NT2/D1 (cell line): Measurements from ENCODE around the gene GTF2B.
"Not testable (repeated sequence)": the region's sequence is repeated elsewhere in the genome, so short reads cannot be mapped to it uniquely, and the experiment has no call there.

Experiments
- DNase-seq: peaks from one replicate; pipeline ENCODE4 v3.0.0-alpha.2; 2011; ENCODE audit warnings: low read depth, low spot score
- H3K27me3 ChIP-seq: 2 replicates; pipeline ENCODE4 v1.6.0; 2011; ENCODE audit warnings: mild to moderate bottlenecking; ENCODE audit not compliant: insufficient read length, insufficient read depth
- H3K36me3 ChIP-seq: 2 replicates; pipeline ENCODE4 v1.6.1; 2011; ENCODE audit warnings: mild to moderate bottlenecking, low read length, mixed read lengths; ENCODE audit not compliant: insufficient read depth, insufficient read length
- H3K4me1 ChIP-seq: 2 replicates; pipeline ENCODE4 v1.5.1; 2011; ENCODE audit not compliant: insufficient read depth, insufficient read length
- H3K4me3 ChIP-seq: 2 replicates; pipeline ENCODE4 v1.5.1; 2011; ENCODE audit warnings: low read depth; ENCODE audit not compliant: insufficient read length
- H3K9ac ChIP-seq: 2 replicates; pipeline ENCODE4 v1.6.0; 2011; ENCODE audit warnings: low read depth; ENCODE audit not compliant: insufficient read length
- H3K9me3 ChIP-seq: 2 replicates; pipeline ENCODE4 v1.5.1; 2011; ENCODE audit warnings: mild to moderate bottlenecking, low read length; ENCODE audit not compliant: insufficient read depth
- SUZ12 ChIP-seq: IDR thresholded peaks from 2 replicates; pipeline ENCODE4 v1.6.1; 2011; ENCODE audit not compliant: insufficient read length, insufficient read depth; ENCODE audit errors: extremely low read depth
- YY1 ChIP-seq: IDR thresholded peaks from 2 replicates; pipeline ENCODE4 v1.6.1; 2011; ENCODE audit not compliant: insufficient read length, insufficient read depth
- ZNF274 ChIP-seq: IDR thresholded peaks from 2 replicates; pipeline ENCODE4 v1.6.1; 2011; ENCODE audit warnings: mild to moderate bottlenecking, low read depth, low read length

The GTF2B gene

DNA sequence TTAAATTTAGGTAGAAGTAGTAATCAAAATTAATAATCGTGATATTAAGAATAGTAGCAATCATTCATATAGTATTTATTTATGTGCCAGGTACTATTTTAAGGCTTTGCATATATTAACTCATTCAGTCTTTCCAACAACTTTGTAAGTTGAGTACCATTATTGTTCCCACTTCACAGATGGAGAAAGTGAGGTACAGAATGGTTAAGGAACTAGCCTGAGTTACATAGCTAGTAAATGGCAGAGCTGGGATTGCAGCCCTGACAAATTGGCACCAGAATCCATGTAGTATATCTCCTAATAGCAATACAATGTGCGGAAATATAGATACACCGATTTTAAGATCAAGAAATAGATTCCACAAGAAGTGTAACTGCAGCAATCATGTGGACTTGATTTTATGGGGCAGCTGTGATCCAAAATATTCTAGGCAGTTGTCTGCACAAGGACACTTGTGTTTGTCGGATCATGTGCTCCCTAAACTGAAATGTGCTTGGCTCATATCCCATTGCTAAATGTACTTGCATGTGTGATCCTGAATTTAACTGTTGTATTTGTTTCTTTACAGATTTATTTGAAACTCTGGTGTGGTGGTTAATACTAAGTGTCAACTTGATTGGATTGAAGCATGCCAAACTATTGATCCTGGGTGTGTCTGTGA, 5.8 kb upstream of the GTF2B start:
- H3K36me3 ChIP-seq = no peaks in the 10 kb centered on the region
- TF ChIP-seq SUZ12 = no peak
- no peak for TF ChIP-seq ZNF274
- no peak for TF ChIP-seq YY1
- no peak overlapping the region for H3K9ac ChIP-seq
- no peak for DNase-seq
- H3K27me3 ChIP-seq = no peaks in the 10 kb centered on the region
- H3K4me1 ChIP-seq = no peaks in the 10 kb centered on the region
- no peak overlapping the region for H3K4me3 ChIP-seq
- no peaks in the 10 kb centered on the region for H3K9me3 ChIP-seq

DNA sequence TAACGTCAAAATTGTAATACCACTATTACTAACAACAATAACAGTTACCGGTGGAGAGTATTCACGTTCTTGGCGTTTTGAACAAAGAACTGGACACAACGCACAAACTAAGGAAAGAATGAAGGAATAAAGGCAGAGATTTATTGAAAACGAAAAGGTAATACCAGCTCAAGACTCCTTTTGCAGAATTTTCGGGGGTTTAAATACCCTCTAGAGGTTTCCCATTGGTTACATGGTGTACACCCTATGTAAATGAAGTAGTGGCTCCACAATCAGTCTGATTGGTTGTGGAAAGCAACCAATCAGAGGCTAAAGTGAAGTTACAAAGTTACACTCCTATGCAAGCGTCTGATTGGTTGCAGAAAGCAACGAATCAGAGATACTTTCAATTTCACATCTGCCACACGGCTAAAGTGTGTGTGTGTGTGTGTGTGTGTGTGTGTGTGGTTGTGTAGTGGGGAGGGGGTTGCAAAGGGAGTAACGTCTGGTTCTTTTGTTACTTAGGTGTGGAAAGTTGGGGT, 1.1 kb upstream of the GTF2B start:
- Histone ChIP-seq H3K4me3 (peak overlapping the region; percentile 94), H3K9me3 (no peaks in the 10 kb centered on the region), H3K36me3 (peaks cover 12% of the 10 kb centered on the region), H3K9ac (no peak overlapping the region), H3K4me1 (no peaks in the 10 kb centered on the region), H3K27me3 (no peaks in the 10 kb centered on the region)
- no peak for TF ChIP-seq ZNF274
- no peak for TF ChIP-seq YY1
- no peak for TF ChIP-seq SUZ12
- DNase-seq = peak; percentile 70

DNA sequence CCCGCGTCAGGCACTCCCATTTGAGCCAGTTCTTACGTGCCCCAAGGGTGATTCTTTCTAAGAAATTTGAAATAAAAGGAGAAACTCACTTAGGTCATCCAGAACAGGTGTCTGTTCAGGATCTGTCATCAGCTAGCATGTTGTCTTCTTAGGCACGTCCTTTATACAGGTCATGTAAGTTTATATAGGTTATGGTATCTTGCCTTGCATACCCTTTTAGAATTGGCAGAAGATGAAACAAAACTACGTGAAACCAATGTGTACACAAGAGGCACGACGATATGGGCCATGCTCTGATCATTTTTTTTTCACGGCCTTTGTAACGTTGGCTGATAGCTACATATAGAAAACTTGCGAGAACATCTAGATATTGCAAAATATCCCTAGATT, 579 bp upstream of the GTF2B start:
- Histone ChIP-seq H3K4me3 (peak overlapping the region; percentile 94), H3K36me3 (peaks cover 16% of the 10 kb centered on the region), H3K9ac (peak overlapping the region; percentile 43), H3K4me1 (no peaks in the 10 kb centered on the region), H3K27me3 (no peaks in the 10 kb centered on the region), H3K9me3 (no peaks in the 10 kb centered on the region)
- no peak for TF ChIP-seq ZNF274
- no peak for TF ChIP-seq SUZ12
- no peak for TF ChIP-seq YY1
- no peak for DNase-seq

- peak overlapping the region; percentile 94 for H3K4me3 ChIP-seq
- peaks cover 25% of the 10 kb centered on the region for H3K36me3 ChIP-seq
- no peaks in the 10 kb centered on the region for H3K27me3 ChIP-seq
- no peak for DNase-seq
- TF ChIP-seq YY1 (no peak), ZNF274 (no peak), SUZ12 (no peak)
- no peaks in the 10 kb centered on the region for H3K4me1 ChIP-seq
- no peaks in the 10 kb centered on the region for H3K9me3 ChIP-seq
- peak overlapping the region; percentile 92 for H3K9ac ChIP-seq
Observed at GRCh38 chr1:88890791-88891317, 513 bp downstream of the GTF2B start.

- H3K4me1 ChIP-seq = no peaks in the 10 kb centered on the region
- no peak for DNase-seq
- H3K9me3 ChIP-seq = no peaks in the 10 kb centered on the region
- no peaks in the 10 kb centered on the region for H3K27me3 ChIP-seq
- H3K4me3 ChIP-seq = peak overlapping the region; percentile 94
- TF ChIP-seq YY1 (no peak), ZNF274 (no peak), SUZ12 (no peak)
- peaks cover 32% of the 10 kb centered on the region for H3K36me3 ChIP-seq
- peak overlapping the region; percentile 65 for H3K9ac ChIP-seq
Observed at GRCh38 chr1:88890131-88890530, 1.2 kb downstream of the GTF2B start.

DNA sequence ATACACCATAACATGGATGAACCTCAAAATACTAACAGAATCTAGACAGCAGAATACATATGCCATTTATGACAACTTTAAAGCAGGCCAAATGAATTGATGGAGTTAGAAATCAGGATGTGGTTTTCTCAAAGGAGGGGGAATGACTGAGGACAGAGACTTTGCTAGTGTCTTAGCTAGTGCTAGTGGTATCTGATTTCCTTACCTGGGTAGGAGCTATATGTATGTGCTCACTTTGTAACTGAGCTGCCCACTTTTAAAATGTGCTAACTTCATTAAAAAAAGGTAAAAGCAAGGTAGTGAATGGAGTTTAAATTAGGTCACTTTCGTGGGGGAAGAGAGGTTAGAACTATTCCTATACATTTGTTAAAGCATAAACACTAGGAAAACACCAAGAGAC, 2.6 kb downstream of the GTF2B start:
- Histone ChIP-seq H3K36me3 (peaks cover 43% of the 10 kb centered on the region), H3K27me3 (no peaks in the 10 kb centered on the region), H3K4me3 (no peak overlapping the region), H3K4me1 (no peaks in the 10 kb centered on the region), H3K9me3 (no peaks in the 10 kb centered on the region), H3K9ac (no peak overlapping the region)
- TF ChIP-seq YY1 = no peak
- TF ChIP-seq SUZ12 = no peak
- TF ChIP-seq ZNF274 = no peak
- no peak for DNase-seq

DNA sequence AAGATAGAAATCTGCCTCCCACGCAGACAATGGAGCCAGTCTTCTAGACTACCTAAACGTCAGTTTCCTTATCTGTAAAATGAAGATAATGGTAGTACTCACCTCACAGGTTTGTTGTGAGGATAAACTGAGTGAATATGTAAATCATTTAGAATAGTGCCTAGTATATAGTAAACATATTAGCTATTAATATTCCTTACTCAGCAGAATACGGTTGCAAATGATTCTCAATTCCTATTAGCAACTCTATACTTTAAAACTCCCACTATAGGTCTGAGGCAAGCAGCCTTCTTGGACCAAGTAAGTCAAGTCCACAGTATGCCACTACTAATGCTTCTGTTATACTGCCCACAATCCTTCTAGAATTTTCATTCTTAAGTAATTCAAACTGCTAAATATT, 5.4 kb downstream of the GTF2B start:
- H3K4me1 ChIP-seq = no peaks in the 10 kb centered on the region
- no peak for DNase-seq

GRCh38 chr1:88883156-88883555, 8.2 kb downstream of the GTF2B start:
- Histone ChIP-seq H3K27me3 (no peaks in the 10 kb centered on the region), H3K4me1 (no peaks in the 10 kb centered on the region), H3K9me3 (no peaks in the 10 kb centered on the region), H3K9ac (no peak overlapping the region), H3K4me3 (no peak overlapping the region), H3K36me3 (peaks cover 63% of the 10 kb centered on the region)
- no peak for DNase-seq
- TF ChIP-seq YY1 (no peak), SUZ12 (no peak), ZNF274 (no peak)

More for the DNA sequence above, 5.4 kb downstream of the GTF2B start:
- Histone ChIP-seq H3K36me3 (peaks cover 61% of the 10 kb centered on the region), H3K4me3 (no peak overlapping the region), H3K9ac (no peak overlapping the region), H3K9me3 (no peaks in the 10 kb centered on the region), H3K27me3 (no peaks in the 10 kb centered on the region)
- TF ChIP-seq SUZ12 (no peak), YY1 (no peak), ZNF274 (no peak)

GRCh38 chr1:88880717-88881116, 10.7 kb downstream of the GTF2B start:
- H3K4me1 ChIP-seq, DNase-seq, H3K27me3 ChIP-seq, H3K9ac ChIP-seq, H3K4me3 ChIP-seq, H3K9me3 ChIP-seq: not testable (repeated sequence)
- peaks cover 45% of the 10 kb centered on the region for H3K36me3 ChIP-seq
